Loucy (cell line): ENCODE results near the gene KRTAP5-8.
"Not testable (repeated sequence)": the region's sequence is repeated elsewhere in the genome, so short reads cannot be mapped to it uniquely, and the experiment has no call there.

ENCODE experiments used
- H2AFZ ChIP-seq: fragments of 200-600 bp; sonication (generic); 2 replicates; pipeline ENCODE4 v1.6.0; 2016; ENCODE audit warnings: antibody characterized with exemption, mild to moderate bottlenecking, low read length, moderate library complexity
- H3F3A ChIP-seq: fragments of 200-600 bp; 2 replicates; pipeline ENCODE4 v1.6.0; 2016; ENCODE audit warnings: antibody characterized with exemption, low read depth, mild to moderate bottlenecking
- H3K27me3 ChIP-seq: fragments of 200-600 bp; sonication (generic); 2 replicates; pipeline ENCODE4 v1.6.1; 2014; ENCODE audit warnings: low read length, mild to moderate bottlenecking; ENCODE audit not compliant: insufficient read depth, poor library complexity, severe bottlenecking
- H3K36me3 ChIP-seq: fragments of 200-600 bp; sonication (generic); 2 replicates; pipeline ENCODE4 v1.6.1; 2016; ENCODE audit warnings: low read length; ENCODE audit not compliant: insufficient read depth
- H3K4me1 ChIP-seq: fragments of 200-600 bp; sonication (generic); 2 replicates; pipeline ENCODE4 v1.5.1; 2014; ENCODE audit warnings: low read length, mild to moderate bottlenecking; ENCODE audit not compliant: insufficient read depth, poor library complexity, severe bottlenecking
- H3K4me2 ChIP-seq: fragments of 200-600 bp; sonication (generic); 2 replicates; pipeline ENCODE4 v1.6.0; 2014; ENCODE audit warnings: antibody characterized with exemption, low read length, low read depth, mild to moderate bottlenecking; ENCODE audit not compliant: poor library complexity, severe bottlenecking
- H3K4me3 ChIP-seq: fragments of 200-600 bp; sonication (generic); 2 replicates; pipeline ENCODE4 v1.5.1; 2014; ENCODE audit warnings: low read length, mild to moderate bottlenecking, mixed read lengths; ENCODE audit not compliant: poor library complexity, severe bottlenecking
- H3K79me2 ChIP-seq: fragments of 200-600 bp; sonication (generic); 2 replicates; pipeline ENCODE4 v1.6.1; 2014; ENCODE audit warnings: low read length; ENCODE audit not compliant: insufficient read depth
- H3K9ac ChIP-seq: fragments of 200-600 bp; sonication (generic); 2 replicates; pipeline ENCODE4 v1.6.0; 2014; ENCODE audit warnings: mild to moderate bottlenecking, low read depth, low read length, moderate library complexity; ENCODE audit not compliant: poor library complexity, severe bottlenecking
- H3K9me2 ChIP-seq: fragments of 200-600 bp; sonication (generic); replicated peaks from 2 replicates; pipeline ENCODE4 v1.6.1; 2016; ENCODE audit warnings: low read depth, low read length, mixed read lengths
- H3K9me3 ChIP-seq: fragments of 200-600 bp; sonication (generic); 2 replicates; pipeline ENCODE4 v1.6.1; 2014; ENCODE audit warnings: mild to moderate bottlenecking, antibody characterized with exemption, low read length, low read depth; ENCODE audit not compliant: insufficient read depth
- H4K20me1 ChIP-seq: fragments of 200-600 bp; sonication (generic); 2 replicates; pipeline ENCODE4 v1.6.0; 2014; ENCODE audit warnings: antibody characterized with exemption, low read length, mild to moderate bottlenecking; ENCODE audit not compliant: insufficient read depth, poor library complexity, severe bottlenecking
- CTCF ChIP-seq: fragments of 200-600 bp; sonication (generic); conservative IDR thresholded peaks from 2 replicates; pipeline ENCODE4 v1.5.1; 2014; ENCODE audit warnings: mild to moderate bottlenecking, antibody characterized with exemption, low read length
- EZH2phosphoT487 ChIP-seq: fragments of 200-600 bp; IDR thresholded peaks from 2 replicates; pipeline ENCODE4 v1.6.1; 2018; ENCODE audit warnings: antibody characterized with exemption, mild to moderate bottlenecking, moderate library complexity, borderline replicate concordance

Gene KRTAP5-8

GRCh38 chr11:71565263-71565662, 27.4 kb downstream of the KRTAP5-8 start, which contains the start of gene KRTAP5-10:
Gene KRTAP5-10, plus strand, starts transcription at chr11:71565563. Its CDS starts 25 bp downstream, at chr11:71565588.
- H3K9ac ChIP-seq: no peak within 1 kb of the TSS
- no peaks in the 10 kb centered on the region for H3K4me1 ChIP-seq
- no peaks in the 10 kb centered on the region for H3K27me3 ChIP-seq

DNA sequence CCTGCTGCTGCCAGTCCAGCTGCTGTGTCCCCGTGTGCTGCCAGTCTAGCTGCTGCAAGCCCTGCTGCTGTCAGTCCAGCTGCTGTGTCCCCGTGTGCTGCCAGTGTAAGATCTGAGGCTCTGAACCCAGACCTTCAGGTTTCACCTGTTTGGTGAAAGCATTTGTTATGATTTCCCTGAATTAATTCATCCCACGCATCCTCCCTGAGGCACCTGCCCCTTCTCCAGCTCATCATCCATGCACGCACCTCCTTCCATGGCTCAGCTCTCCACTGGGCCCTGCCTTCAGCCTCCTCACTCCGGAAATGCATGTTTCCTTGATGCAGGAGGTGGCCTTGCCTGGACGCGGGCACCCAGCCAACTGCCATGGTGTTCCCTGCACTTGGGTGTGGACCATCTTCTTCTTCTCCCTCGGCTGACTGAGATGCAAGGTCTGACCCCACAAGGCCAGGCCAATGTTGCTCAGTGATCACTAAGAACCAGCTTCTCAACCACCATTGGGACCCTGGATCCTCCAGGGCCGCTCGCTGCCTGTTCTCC, 28.3 kb downstream of the KRTAP5-8 start:
- Histone ChIP-seq H3K27me3 (no peaks in the 10 kb centered on the region), H3K4me1 (no peaks in the 10 kb centered on the region), H3K9me3 (no peaks in the 10 kb centered on the region), H3K36me3 (no peaks in the 10 kb centered on the region), H4K20me1 (no peaks in the 10 kb centered on the region), H3K9me2 (no peaks in the 10 kb centered on the region), H3F3A (no peaks in the 10 kb centered on the region), H3K4me2 (no peak overlapping the region), H3K79me2 (no peaks in the 10 kb centered on the region), H3K4me3 (no peak overlapping the region), H2AFZ (no peak overlapping the region), H3K9ac (no peak overlapping the region)
- TF ChIP-seq CTCF (no peak), EZH2phosphoT487 (no peak)

More at GRCh38 chr11:71565263-71565662, 27.4 kb downstream of the KRTAP5-8 start, which contains the start of gene KRTAP5-10:
- no peak within 1 kb of the TSS for H2AFZ ChIP-seq
- H3K4me2 ChIP-seq: no peak within 1 kb of the TSS
- no peak within 1 kb of the TSS for H3K4me3 ChIP-seq
- TF ChIP-seq CTCF (no peak), EZH2phosphoT487 (no peak)
- no peaks in the 10 kb centered on the region for H4K20me1 ChIP-seq
- no peaks in the 10 kb centered on the region for H3F3A ChIP-seq
- no peaks in the 10 kb centered on the region for H3K9me2 ChIP-seq
- H3K79me2 ChIP-seq: no peaks in the 10 kb centered on the region
- H3K9me3 ChIP-seq: no peaks in the 10 kb centered on the region
- no peaks in the 10 kb centered on the region for H3K36me3 ChIP-seq

DNA sequence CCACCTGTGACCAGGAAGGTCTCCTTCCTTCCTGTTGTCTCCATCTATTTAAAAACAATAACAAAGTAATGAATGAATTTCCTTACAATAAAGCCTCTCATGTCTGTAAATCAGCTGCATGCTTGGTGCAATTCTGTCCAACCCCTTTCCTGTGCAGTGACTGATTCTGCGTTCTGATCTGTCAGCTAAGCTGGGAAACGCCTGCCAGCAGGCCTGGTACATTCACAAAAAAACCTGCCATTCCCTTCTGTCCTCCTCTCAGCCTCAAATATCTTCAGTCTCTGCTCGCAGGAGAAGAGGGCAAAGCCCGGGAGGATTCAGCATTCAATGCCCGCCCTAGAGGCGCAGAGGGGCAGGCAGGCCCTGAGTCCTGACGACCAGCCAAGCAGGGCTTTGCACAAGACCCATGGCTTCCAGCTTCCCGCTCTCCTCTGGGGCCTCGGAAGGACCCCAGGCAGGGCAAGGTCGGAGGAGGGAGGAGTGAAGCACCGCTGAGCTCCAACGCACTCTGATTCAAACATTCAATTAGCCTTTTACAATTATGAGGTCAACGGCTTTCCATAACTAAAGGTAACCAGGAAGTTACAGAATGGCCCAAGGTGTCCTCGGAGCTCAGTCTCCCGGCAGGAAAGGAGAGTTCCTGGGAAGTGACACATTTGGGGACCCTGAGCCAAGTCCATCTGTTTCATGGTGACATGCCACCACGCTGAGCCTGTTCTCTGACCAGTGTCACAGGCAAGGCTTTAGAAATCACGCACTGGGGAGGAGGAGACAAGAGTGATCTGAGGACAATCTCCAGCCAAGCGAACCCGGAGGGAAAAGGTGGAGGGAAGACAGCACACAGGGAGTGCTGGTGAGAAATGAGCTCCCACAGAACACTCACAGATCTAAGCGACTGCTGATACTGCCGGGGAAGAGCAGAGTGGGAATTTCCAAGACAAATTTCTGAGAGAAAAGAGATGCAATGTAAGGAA, 29.1 kb downstream of the KRTAP5-8 start:
- not testable (repeated sequence) for H3K4me2 ChIP-seq, H3K79me2 ChIP-seq, H3K27me3 ChIP-seq, H3K9me3 ChIP-seq, H3K4me1 ChIP-seq, H3K9ac ChIP-seq, H3K4me3 ChIP-seq, H3F3A ChIP-seq, H4K20me1 ChIP-seq, H3K9me2 ChIP-seq, H2AFZ ChIP-seq, H3K36me3 ChIP-seq

- H3F3A ChIP-seq, H3K27me3 ChIP-seq, H3K36me3 ChIP-seq, H3K4me2 ChIP-seq, H3K4me1 ChIP-seq, H3K79me2 ChIP-seq, H3K9ac ChIP-seq, H4K20me1 ChIP-seq, H3K4me3 ChIP-seq, H3K9me2 ChIP-seq, H2AFZ ChIP-seq, H3K9me3 ChIP-seq: not testable (repeated sequence)
These were observed 29.8 kb downstream of the KRTAP5-8 start for GRCh38 chr11:71567633-71568032.
